HG03066 (cell line): ENCODE measurements around the gene IKBKE.

Source experiments
- ATAC-seq: cut with Tn5 transposase; IDR thresholded peaks from one replicate; pipeline ENCODE4 v1.9.1; 2021; ENCODE audit warnings: low read depth; ENCODE audit not compliant: unreplicated experiment

The IKBKE gene

DNA sequence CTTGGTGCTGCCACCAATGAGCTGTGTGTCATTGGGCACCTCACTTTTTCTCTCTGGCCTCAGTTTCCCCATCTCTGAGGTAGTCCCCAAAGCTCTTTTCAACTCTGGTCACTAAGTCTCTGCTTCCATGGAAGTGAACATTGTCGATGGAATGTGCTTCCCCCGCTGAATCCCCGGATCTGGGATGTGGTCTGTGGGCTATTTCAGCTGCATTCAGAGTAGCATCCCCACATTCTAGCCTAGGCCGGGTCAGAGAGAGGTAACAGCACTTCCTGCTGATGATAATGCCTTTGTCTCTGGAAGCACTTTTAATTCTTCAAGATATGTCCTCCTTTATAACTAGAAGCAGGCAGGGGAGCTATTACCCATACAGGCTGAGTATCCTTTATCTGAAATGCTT is 66.9 kb downstream of the IKBKE start:
- ATAC-seq = no peak

GRCh38 chr1:206538086-206538770 is 68.0 kb downstream of the IKBKE start:
- no peak for ATAC-seq

- no peak for ATAC-seq
Observed at GRCh38 chr1:206538901-206539640, 68.8 kb downstream of the IKBKE start.

GRCh38 chr1:206540044-206540780 is 69.9 kb downstream of the IKBKE start:
- no peak for ATAC-seq

DNA sequence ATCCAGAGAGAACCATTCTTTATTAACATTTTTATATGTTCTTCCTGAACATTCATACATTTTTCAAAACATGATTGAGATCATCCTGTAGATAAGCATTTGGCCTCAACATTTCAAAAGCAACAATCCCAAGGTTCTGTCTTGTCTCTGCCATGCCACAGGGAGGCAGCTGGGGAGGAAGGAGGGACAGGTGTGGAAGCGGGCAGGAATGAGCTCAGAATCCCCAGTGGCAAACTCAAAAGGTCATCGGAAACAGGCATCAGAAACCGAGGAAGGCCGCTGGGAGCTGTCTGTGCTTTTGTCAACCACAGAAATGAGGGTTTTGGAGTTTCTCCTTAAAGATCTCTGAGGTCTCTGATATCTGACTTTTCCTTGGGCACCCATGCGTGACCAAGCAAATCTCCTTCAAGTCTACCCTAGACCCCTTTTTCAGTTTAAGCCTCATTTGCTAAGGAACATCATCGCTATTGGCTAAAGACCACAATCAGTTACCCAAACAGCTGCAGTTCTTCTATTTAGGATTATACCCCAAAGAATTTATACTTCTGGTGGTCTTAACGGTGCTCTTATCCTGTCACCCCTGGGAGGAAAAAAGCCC is 71.1 kb downstream of the IKBKE start:
- no peak for ATAC-seq

- peak; percentile 68 for ATAC-seq
Observed at GRCh38 chr1:206544562-206545257, 74.4 kb downstream of the IKBKE start.

- ATAC-seq = no peak
Observed at GRCh38 chr1:206545351-206545750, 75.1 kb downstream of the IKBKE start.
